Endometrial microvascular endothelial cells (primary cell): ENCODE data around the gene GNLY. TPM values are rescaled to one million over a fixed set of nuclear protein-coding genes. Genes with fewer than 3 reads are reported as not detected.

Experiments
- in situ Hi-C: cut with HindIII; loops from 2 replicates; pipeline ENCODE4 v1.10.0; 2017; ENCODE audit warnings: low sequenced_read_pairs, low pct_unique_long_range_greater_than_20kb; ENCODE audit errors: inconsistent ontology term
- total RNA-seq: library from RNA; depleted of rRNA; stranded (reverse); fragments of >200 nt; gene quantifications from one replicate; pipeline ENCODE4 v1.2.3, GENCODE V29; 2015; ENCODE audit errors: inconsistent ontology term

The GNLY gene
- total RNA-seq, 1 donor from 2014 or later: not detected

GRCh38 chr2:85717308-85718008 lies 23.3 kb downstream of the GNLY start:
- in situ Hi-C loops: loop anchor here (5.0 to 25.0 kb wide), 2 partner anchors 60 to 95 kb away; no protein-coding TSS in a partner anchor

- in situ Hi-C loops: loop anchor here (5.0 to 25.0 kb wide), 2 partner anchors 61 to 94 kb away; no protein-coding TSS in a partner anchor
These were observed 23.8 kb downstream of the GNLY start for GRCh38 chr2:85718009-85718391.

GRCh38 chr2:85718885-85719492 lies 24.8 kb downstream of the GNLY start:
- in situ Hi-C loops: loop anchor here (5.0 to 25.0 kb wide), 2 partner anchors 62 to 93 kb away; no protein-coding TSS in a partner anchor

GRCh38 chr2:85719609-85720240 lies 25.6 kb downstream of the GNLY start:
- in situ Hi-C loops: loop anchor here (5.0 to 25.0 kb wide), 2 partner anchors 62 to 93 kb away; no protein-coding TSS in a partner anchor

GRCh38 chr2:85720533-85720932 lies 26.4 kb downstream of the GNLY start:
- in situ Hi-C loops: loop anchor here (25.0 kb wide), 1 partner anchor 92 kb away; no protein-coding TSS in a partner anchor

- in situ Hi-C loops: loop anchor here (25.0 kb wide), 1 partner anchor 91 kb away; no protein-coding TSS in a partner anchor
These were observed 27.5 kb downstream of the GNLY start for GRCh38 chr2:85721641-85722040.

GRCh38 chr2:85722519-85722918 lies 28.4 kb downstream of the GNLY start:
- in situ Hi-C loops: loop anchor here (25.0 kb wide), 1 partner anchor 90 kb away; no protein-coding TSS in a partner anchor

GRCh38 chr2:85723707-85724360 lies 29.7 kb downstream of the GNLY start:
- in situ Hi-C loops: loop anchor here (25.0 kb wide), 1 partner anchor 88 kb away; no protein-coding TSS in a partner anchor

- in situ Hi-C loops: loop anchor here (25.0 kb wide), 1 partner anchor 88 kb away; no protein-coding TSS in a partner anchor
These were observed 30.6 kb downstream of the GNLY start for GRCh38 chr2:85724731-85725181.

- in situ Hi-C loops: no loop called here
These were observed 31.3 kb downstream of the GNLY start for GRCh38 chr2:85725451-85725850.

GRCh38 chr2:85727798-85728197 lies 33.6 kb downstream of the GNLY start:
- in situ Hi-C loops: no loop called here

GRCh38 chr2:85728342-85728741 lies 34.2 kb downstream of the GNLY start:
- in situ Hi-C loops: no loop called here

GRCh38 chr2:85728883-85729824 lies 35.0 kb downstream of the GNLY start:
- in situ Hi-C loops: no loop called here

GRCh38 chr2:85729825-85730510 lies 35.8 kb downstream of the GNLY start:
- in situ Hi-C loops: no loop called here

- in situ Hi-C loops: no loop called here
These were observed 36.6 kb downstream of the GNLY start for GRCh38 chr2:85730686-85731230.

- in situ Hi-C loops: no loop called here
These were observed 37.4 kb downstream of the GNLY start for GRCh38 chr2:85731606-85732005.

GRCh38 chr2:85732467-85733120 lies 38.4 kb downstream of the GNLY start:
- in situ Hi-C loops: no loop called here
